Right hindlimb (tissue), 1 donor: ENCODE results near the gene NBEAL2.

Experiments
- DNase-seq: peaks from one replicate; pipeline ENCODE4 v3.0.0-alpha.2; 2018

NBEAL2 gene

GRCh38 chr3:46987319-46987742 is 7.9 kb downstream of the NBEAL2 start:
- no peak for DNase-seq

GRCh38 chr3:46987743-46988401 is 8.4 kb downstream of the NBEAL2 start:
- DNase-seq, result no peak

- no peak for DNase-seq
Observed at GRCh38 chr3:46988616-46989015, 9.2 kb downstream of the NBEAL2 start.

GRCh38 chr3:46989146-46989810 is 9.8 kb downstream of the NBEAL2 start:
- DNase-seq, result no peak

GRCh38 chr3:46990573-46991374 is 11.3 kb downstream of the NBEAL2 start:
- DNase-seq, result no peak

GRCh38 chr3:46991406-46992165 is 12.1 kb downstream of the NBEAL2 start:
- DNase-seq, result no peak

- DNase-seq, result no peak
Observed at GRCh38 chr3:46992231-46992630, 12.8 kb downstream of the NBEAL2 start.

GRCh38 chr3:46993292-46993691 is 13.8 kb downstream of the NBEAL2 start:
- no peak for DNase-seq

- DNase-seq, result no peak
Observed at GRCh38 chr3:46993986-46994385, 14.5 kb downstream of the NBEAL2 start.

GRCh38 chr3:46994801-46995731 is 15.6 kb downstream of the NBEAL2 start:
- DNase-seq, result no peak

- no peak for DNase-seq
Observed at GRCh38 chr3:46995901-46996562, 16.6 kb downstream of the NBEAL2 start.

- no peak for DNase-seq
Observed at GRCh38 chr3:46996689-46997452, 17.4 kb downstream of the NBEAL2 start.

- no peak for DNase-seq
Observed at GRCh38 chr3:46997453-46998091, 18.1 kb downstream of the NBEAL2 start.

GRCh38 chr3:46998121-46998851 is 18.8 kb downstream of the NBEAL2 start:
- no peak for DNase-seq

GRCh38 chr3:46998852-46999515 is 19.5 kb downstream of the NBEAL2 start:
- DNase-seq, result no peak

GRCh38 chr3:46999516-47000197 is 20.2 kb downstream of the NBEAL2 start:
- no peak for DNase-seq

- no peak for DNase-seq
Observed at GRCh38 chr3:47000198-47000815, 20.8 kb downstream of the NBEAL2 start.
